G401 (cell line): ENCODE measurements around the gene TSPAN5. TPM values are rescaled to one million over a fixed set of nuclear protein-coding genes. Genes with fewer than 3 reads are reported as not detected.

ENCODE experiments used
- DNase-seq: peaks from one replicate; pipeline ENCODE4 v3.0.0-alpha.2; 2015; ENCODE audit warnings: low spot score
- in situ Hi-C: cut with HindIII; loops from 2 replicates; pipeline ENCODE4 v1.10.0; 2016; ENCODE audit warnings: low sequenced_read_pairs, mixed read lengths
- total RNA-seq: library from RNA; depleted of rRNA; stranded (reverse); fragments of >200 nt; shearing (Covaris generic); gene quantifications from 2 replicates; pipeline ENCODE4 v1.2.3, GENCODE V29; 2014

TSPAN5 gene
- total RNA-seq, 1 experiment from 2014 or later = not detected

- in situ Hi-C loops = no loop called here
- DNase-seq = no peak
These were observed 4.2 kb downstream of the TSPAN5 start for GRCh38 chr4:98653890-98654867.

GRCh38 chr4:98652996-98653395, 5.4 kb downstream of the TSPAN5 start:
- no peak for DNase-seq

DNA sequence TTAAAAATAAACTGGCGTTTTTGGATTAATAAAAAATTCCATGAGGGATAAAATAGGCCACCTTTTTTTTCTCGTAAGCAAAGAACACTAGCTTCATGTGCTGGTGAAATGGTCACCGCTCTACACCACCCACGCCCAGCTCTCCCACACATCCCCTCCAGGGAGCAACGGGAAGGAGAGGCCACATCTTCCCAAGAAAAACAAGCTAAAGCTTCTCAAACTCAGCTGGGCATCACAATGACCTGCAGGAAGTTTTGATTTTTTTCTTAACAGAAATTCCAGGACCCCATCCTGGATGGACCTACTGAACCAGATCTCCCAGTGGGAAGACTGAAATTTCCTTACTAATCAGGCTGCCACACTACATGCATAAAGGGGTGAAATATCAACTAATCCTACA, 9.8 kb downstream of the TSPAN5 start:
- in situ Hi-C loops = no loop called here
- DNase-seq = no peak

More at GRCh38 chr4:98652996-98653395, 5.4 kb downstream of the TSPAN5 start:
- in situ Hi-C loops = no loop called here

GRCh38 chr4:98646422-98646821, 12.0 kb downstream of the TSPAN5 start:
- DNase-seq = no peak
- in situ Hi-C loops = no loop called here

DNA sequence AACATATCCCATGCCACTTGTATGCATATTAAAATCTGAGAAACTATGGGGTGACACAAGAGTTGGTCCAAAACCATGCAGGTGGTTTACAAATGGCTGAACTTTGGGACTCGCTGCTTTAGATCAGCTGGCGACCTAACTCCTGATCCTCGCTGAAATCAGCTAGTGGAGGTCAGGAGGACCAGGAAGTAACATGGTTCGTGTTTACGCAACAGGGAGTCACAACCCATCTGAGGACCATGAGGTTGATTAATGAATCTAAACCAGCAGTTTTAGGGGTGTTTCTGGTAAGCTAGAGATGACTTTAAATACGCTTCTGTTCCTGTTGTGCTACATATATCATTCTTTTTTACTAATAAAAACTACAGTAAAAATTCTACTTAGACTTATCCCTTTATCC, 12.9 kb downstream of the TSPAN5 start:
- in situ Hi-C loops = no loop called here
- no peak for DNase-seq

DNA sequence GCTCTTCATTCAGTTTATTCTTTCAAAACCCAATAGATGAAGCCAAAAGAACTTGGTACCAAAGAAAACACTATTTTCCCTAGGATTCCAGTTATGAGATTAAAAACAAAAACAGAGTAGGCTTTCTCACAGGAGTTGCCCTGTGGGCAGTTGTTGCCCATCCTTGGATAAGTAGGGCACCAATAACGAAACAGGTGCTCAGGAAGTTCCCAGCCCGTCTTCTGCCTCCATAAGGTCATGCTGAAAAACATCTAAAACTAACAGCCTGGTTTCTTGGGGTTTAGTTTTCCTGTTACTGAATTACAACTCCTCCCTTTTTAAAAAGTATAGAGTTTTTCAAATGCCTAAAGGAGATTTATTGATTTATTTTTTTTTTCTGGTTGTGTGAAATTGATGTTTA, 14.7 kb downstream of the TSPAN5 start:
- DNase-seq = peak; percentile 37
- in situ Hi-C loops = no loop called here

DNA sequence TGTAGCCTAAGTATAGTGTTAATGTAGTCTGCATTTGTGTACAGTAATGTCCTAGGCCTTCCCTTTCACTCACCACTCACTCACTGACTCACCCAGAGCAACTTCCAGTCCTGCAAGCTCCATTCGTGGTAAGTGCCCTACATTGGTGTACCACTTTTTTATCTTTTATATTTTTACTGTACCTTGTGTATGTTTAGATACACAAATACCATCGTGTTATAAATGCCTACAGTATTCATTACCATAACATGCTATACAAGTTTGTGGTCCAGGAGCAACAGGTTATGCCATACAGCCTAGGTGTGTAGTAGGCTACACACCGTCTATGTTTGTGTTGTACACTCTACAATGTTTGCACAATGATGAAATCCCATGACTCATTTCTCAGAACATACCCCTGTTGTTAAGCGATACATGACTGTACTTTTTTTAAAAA, 15.4 kb downstream of the TSPAN5 start:
- in situ Hi-C loops = no loop called here
- DNase-seq = no peak

- in situ Hi-C loops = no loop called here
- DNase-seq = no peak
These were observed 16.3 kb downstream of the TSPAN5 start for GRCh38 chr4:98641906-98642668.

DNA sequence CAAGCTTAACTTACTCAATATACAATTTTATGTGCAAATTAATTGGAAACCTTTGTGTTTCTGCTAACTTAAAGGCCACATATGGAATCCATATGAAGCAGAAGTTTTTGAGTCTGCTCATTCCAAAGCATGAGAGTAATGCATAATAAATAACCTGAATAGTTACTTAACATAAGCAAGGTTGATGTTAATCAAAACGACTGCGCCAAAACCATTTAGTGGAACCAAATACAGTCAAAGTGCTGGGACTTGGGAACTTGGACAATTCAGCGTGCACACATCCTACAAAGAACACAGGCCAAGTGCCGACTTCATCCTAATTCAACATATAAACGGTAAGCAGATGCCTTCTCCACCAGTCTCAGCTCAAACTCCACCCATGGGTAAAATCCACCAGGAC, 17.0 kb downstream of the TSPAN5 start:
- in situ Hi-C loops = no loop called here
- peak; percentile 32 for DNase-seq

- in situ Hi-C loops = no loop called here
These were observed 18.9 kb downstream of the TSPAN5 start for GRCh38 chr4:98639523-98639922.

DNA sequence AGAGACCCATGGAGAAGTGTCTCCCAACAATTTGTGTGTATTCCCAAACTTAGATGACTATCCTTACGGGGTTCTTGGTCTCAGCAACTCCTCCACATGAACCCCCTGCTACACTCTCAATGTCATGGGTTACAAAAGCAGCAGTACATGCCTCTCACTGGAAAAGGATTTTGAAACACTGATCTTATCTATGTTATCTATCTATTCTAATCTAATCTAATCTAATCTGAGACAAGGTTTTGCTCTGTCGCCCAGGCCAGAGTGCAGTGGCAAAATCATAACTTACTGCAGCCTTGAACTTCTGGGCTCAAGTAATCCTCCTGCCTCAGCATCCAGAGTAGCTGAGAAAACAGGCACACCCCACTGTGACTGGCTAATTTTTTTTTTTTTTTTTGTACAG, 19.3 kb downstream of the TSPAN5 start:
- in situ Hi-C loops = no loop called here
- no peak for DNase-seq

More at GRCh38 chr4:98639523-98639922, 18.9 kb downstream of the TSPAN5 start:
- DNase-seq = no peak

- DNase-seq = no peak
- in situ Hi-C loops = no loop called here
These were observed 19.8 kb downstream of the TSPAN5 start for GRCh38 chr4:98638661-98639060.

DNA sequence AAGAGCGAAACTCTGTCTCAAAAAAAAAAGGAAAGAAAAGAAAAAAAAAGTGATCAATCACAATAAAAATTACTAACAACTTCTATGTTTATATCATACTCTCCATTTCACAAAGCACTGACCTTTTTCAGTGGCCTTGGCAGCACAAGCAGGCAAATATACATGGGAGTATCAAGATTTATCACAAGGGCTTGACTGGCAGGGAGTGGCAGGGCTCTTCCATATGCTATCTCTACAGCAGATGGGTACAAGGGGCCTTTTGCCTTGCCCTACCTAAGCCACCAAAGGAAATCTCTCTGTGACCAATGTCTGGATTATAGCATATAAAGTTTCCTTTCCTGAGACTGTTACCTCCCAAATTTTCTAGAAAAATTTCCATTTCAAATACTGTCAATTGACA, 24.4 kb downstream of the TSPAN5 start:
- no peak for DNase-seq
- in situ Hi-C loops = no loop called here

GRCh38 chr4:98633159-98633558, 25.3 kb downstream of the TSPAN5 start:
- DNase-seq = no peak
- in situ Hi-C loops = no loop called here

DNA sequence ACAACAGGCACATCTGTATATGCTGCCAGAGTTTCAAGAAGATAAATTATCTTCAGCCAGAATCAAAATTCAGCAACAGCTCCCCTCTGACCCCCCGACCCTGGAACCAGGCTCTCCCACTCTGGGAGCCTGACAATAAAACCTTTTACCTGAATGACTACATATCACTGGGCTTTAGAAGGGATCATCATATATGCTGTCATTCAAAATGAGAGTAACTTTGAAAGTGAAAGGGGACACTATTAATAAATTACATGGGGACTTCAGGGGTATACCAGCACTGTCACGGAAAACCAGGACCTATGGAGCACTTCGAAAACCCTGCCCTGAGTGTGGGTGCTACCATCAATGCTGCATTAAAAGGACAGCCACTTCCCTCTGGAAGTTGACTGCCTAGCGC, 26.2 kb downstream of the TSPAN5 start:
- no peak for DNase-seq
- in situ Hi-C loops = no loop called here

DNA sequence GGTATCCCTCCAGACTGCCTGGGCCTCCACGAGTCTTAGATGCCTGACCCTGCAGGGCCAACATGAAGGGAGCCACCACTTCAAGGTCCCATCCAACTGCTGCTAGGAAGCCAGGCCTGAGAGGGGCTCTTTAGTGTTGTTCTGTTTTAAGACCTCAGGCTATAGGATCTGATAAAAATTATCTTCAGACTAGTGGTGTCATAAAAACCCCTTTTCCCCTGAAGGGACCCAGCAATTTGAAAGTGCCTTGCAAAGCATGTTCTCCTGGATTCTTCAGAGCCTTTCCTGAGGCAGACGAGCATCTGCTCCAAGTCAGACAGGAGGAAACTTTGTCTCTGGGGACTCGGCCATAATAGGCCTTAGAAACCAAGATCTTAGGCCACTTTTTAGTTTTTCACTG, 26.9 kb downstream of the TSPAN5 start:
- DNase-seq = no peak
- in situ Hi-C loops = no loop called here

DNA sequence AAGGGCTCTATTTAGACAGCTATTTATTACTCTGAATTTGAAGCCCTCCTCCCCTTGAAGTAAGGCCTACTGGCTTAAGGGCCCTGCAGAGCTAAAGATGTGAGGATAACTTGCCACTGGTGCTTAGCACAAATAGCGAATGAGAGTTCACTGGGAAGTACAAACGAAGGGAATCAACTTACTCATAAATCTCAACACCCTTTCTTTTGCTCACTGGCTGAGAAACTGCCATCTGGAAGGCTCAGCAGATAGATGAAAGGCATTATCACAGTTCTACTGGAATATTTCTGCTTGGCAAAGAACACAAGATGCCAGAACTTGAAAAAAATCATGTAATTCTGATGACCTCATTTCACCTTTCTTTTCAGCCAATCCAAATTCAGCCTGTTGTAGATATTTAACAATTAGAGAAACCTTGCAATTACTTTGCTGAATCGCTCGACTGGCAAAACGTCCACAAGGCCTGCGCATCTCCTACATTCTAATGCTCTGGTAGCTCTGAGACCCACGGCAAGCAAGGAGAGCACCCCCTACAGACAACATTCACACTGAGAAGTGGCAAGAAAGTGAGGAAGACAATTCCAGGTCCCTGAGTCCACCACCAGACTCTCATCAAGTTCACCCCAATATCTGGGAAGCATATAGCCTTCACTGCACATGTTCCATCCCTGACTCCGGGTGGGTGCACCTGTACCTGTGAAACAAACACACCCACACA, 27.5 kb downstream of the TSPAN5 start:
- peak; percentile 82 for DNase-seq
- in situ Hi-C loops = no loop called here

DNA sequence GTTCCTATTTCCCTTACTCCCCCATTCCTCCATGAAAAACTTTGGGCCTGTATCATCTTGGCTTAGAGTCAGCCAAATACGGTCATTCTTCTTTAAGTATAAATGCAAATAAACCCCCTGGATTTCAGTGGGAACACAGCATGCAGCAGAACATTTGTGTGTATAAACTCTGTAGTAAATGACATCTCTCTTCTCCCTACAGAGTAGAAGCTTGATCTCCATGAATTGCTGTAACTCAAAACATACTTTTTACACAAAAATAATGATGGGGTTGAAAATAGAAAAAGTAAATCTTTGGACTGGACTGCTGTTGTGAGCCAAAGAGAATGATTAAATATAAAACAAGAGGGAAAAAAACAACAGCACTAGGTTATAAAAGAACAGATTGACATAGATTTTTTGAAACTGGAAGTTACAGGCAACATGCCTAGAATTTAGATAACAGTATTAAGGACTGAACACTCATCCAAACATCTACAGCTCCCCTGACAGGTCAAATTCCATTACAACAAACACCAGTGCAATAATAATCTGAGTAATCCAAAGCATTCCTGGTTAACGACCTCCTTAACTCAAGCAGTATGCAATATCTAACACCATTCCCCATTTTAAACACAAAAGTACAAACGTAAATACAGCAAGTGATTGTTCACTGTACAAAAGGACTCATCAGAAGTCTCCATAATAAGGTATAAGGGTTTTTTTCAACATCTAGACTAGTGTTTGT, 30.7 kb downstream of the TSPAN5 start:
- DNase-seq = peak; percentile 87
- in situ Hi-C loops = no loop called here

DNA sequence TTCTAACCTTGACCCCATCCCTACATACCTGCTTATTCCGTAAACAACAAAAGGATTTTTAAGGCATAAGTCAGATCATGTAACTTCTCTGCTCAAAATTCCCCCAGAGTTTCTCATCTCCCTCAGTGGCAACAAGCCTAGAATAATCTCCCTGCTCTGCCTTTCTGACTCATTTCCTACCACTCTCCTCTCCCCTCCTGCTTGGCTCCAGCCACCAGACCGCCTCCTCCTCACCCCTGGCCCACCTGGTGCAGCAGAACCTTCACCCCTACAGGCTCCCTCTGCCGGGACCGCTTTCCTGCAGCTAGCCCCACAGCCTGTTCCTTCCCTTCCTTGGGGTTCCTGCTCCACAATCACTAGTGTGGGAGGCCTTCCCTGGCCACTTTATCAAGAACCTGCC, 32.1 kb downstream of the TSPAN5 start:
- in situ Hi-C loops = no loop called here
- DNase-seq = peak; percentile 68
